GM18517 (cell line): Measurements from ENCODE around the gene MAST4.

ENCODE experiments used
- ATAC-seq: cut with Tn5 transposase; IDR thresholded peaks from one replicate; pipeline ENCODE4 v1.9.1; 2021; ENCODE audit warnings: mild to moderate bottlenecking, moderate library complexity; ENCODE audit not compliant: unreplicated experiment

Gene MAST4

DNA sequence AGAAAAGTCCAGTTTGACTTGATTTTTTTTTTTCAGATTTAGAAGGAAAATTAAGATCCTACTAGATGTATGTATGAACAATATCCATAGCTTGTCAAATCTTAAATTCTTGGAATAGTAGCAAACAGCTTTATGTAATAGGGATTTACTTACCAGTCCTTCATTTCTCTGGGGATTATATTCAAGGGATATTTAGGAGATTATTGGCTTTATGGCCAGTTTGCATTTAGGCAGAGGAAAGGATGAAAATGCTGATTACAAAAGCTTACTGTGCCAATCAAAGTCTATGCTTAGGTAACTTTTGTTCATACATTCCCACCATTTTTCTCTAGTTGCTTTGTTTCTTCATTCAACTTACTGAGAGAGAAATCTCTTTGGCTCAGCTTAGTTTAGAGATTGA is 47.9 kb downstream of the MAST4 start:
- no peak for ATAC-seq

DNA sequence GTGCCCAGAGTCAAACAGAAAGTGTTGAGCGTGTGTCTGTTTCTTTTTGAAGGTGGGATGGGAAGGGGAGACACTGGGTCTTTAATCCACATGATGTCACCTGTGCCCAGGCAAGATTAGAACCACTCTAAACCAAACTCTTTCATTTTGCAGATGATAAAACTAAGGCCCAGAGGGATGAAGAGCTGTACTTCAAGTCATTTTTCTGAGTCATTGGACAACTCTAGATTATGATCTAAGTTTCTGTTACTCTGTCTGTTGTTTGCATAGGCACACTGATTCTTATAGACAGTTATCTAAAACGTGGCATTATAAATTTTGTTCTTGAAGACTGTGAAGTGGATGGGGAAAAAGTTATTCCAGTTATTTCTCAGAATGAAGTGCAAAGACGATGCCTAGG is 48.8 kb downstream of the MAST4 start:
- ATAC-seq, result no peak

DNA sequence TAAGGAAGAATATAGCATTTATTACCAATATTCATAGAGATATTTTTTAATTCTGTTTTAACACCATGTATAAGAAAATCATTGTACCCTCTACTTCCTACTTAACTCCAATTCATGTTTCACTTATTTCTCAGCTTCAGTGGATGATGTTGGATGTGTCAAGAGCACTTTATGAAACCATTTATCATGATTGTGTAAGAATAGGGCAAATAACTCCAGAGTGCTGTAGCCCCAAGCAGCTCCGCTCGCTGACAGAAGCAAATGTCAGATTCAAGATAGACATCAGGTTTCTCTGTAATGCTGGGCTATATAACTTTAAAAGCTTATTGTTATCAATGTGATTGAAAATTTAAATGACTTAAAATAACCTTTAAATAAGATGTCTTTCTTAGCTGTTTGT is 50.4 kb downstream of the MAST4 start:
- no peak for ATAC-seq

DNA sequence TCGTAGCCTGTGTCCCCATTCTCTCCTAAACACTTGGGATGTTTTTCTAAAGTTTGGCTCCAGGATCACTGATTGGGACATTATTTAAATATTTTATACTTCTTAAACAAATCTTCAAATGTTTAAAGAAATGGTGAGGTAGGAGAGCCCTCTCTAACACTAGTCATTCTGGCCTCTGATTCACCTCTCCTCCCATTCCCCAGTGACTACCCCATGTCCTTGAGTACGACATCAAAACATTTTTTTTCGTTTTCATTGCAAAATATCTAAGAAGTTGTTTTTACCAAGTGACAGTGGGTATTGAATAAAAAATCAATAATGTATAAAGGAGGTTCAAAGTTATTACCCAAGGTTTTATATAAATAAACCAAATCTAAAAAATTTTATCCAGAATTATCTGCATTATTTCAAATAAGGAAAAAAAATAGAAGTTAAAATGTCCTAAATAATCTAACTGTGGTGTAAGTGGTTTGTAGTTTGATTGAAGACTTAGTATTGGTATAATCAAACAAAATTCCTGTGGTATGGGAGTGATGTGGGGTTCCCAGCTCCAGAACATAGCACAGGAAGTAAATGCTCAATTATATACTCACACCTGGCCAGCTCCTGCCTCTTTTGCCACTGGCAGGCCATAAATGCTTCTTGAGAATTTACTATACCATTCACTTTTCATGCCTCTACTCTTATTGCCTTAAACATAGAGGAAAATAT is 51.1 kb downstream of the MAST4 start:
- ATAC-seq, result no peak

DNA sequence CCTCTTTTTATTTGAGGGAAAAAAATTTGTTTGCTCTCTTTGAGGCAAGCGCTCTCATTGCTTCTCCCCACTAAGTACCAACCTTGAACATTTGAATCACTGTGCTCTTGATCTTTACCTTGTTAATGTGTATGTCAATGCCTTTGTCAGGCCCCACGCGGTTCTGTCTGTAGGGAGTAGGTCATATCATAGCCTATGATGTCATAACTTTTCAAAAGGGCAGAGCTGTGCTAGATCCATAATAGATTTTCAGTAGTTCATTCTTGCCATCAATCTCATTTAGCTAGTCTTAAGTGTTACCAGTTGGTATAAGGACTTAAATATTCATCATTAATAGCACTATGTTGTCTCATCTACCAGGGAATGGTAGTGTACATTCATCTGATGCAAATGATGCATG is 56.6 kb downstream of the MAST4 start:
- ATAC-seq, result no peak

DNA sequence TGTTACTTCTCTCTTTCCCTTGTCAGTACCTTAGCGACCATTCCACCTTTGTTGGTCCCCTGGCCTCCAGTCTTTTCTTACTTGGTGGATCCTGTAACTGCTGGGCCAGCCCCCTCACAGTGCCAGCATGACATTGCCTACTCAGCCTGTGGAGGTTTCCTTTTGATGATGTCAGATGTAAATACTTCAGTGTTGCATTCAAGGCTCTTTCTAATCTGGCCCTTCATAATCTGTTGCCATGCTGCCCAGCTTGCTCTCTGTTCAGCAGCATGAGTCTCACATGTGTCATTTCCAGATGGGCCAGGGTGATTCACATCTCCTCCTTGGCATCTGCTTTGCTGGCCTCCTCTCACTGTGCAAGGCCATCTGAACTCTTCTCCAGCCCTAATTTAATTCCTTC is 57.1 kb downstream of the MAST4 start:
- ATAC-seq, result no peak

DNA sequence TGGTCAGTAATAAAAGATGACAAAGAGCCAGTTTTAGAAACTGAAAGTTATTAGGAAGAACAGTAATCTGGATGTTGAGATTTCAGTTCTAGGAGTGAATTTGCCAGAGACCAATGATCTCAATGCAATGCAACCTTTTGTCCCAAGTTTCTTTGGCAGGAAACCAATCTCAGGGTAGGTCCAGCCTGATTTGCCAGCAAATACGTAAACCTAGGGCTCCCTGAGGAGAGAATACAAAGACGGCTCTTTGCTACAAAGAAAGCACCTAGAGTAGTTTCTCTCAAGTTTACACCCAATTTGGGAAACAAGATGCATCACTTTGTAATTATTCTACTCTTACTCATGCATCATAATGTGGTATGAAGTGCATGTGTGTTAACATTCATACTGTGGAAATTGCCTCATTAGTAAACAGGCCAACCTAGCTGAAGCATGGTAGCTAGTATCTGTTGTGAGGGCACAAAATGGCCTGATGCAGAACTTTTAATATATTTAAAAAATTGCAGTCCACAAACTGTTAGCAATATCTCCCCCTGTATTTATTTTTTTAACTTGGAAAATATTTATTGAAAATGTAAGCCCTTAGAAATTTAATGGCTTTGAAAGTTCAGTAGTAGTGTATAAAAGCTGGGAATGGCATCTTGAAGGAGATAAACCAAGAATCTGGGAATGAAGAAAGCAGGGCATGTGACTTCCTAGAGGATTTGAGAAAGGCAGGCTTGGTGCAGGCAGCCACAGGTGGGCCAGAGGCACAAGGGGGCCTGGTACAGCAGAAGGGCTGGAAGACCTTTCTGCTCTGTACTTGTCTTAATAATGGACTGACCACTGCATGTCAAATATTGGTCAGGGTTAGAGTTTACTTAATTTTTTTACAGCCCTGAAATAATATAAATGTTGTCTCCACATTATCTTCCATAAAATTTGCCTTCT is 59.5 kb downstream of the MAST4 start:
- no peak for ATAC-seq

DNA sequence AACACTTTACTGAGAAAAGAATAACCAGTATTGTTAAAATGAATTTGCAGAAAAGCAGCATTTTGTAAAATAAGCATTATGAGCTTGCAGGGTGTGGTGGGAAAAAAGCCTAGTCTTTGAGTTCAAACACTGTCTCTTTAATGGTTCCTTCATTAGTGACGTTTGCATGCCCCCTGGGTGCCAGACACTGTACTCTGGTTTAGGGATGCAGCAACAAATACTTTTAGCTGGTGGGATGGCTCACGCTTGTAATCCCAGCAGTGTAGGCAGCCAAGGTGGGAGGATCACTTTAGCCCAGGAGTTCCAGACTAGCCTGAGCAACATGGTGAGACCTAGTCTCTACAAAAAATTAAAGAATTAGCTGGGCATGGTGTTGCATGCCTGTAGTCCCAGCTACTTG is 62.3 kb downstream of the MAST4 start:
- no peak for ATAC-seq

DNA sequence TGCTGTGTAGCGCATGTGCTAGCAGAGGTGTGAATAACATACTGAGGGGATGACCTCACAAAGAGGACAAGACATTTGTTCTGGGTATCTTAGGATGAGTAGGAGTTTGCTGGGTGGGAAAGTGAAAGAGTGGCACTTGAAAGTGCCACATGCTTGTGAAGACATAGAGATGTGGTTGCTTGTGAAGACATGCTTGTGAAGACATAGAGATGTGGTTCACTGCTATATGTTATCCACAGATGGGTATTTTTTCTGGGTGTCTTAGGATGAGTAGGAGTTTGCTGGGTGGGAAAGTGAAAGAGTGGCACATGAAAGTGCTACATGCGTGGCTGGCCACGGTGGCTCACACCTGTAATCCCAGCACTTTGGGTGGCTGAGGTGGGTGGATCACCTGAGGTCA is 63.6 kb downstream of the MAST4 start:
- no peak for ATAC-seq

DNA sequence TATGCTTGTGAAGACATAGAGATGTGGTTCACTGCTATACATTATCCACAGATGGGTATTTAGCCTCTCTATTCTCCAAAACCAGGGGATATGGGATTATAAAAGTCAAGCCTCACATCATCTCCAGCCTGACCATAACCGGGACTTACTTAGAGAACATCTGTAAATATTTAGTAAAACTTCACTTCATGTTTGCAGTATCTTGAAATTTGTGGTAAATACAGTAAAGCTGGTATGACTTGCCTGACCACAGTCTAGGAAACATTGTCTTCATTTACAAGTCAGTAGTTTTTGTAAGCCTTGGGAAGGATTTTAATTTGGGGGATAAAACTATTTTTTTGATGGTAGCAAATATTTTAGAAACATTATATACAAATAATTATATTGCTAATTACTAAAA is 64.2 kb downstream of the MAST4 start:
- ATAC-seq, result no peak

DNA sequence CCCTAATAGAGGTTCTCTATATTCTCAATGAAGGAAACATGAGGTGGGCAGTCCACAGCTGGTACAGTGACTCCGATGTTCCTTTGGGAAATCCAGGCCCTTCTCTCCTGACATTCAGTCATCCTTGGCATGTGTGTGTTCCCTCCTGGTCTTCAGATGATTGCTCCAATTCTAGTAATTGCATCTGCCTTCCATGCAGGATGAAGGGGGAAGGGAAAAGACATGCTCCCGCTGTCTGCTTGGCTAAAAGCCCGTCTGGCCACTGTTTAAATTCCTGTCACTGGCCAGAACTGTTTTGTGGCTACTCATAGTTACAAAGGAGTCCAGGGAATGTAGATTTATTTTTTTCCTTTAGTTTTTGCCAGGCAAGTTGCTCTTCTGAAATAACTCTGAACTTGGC is 65.0 kb downstream of the MAST4 start:
- ATAC-seq, result no peak

DNA sequence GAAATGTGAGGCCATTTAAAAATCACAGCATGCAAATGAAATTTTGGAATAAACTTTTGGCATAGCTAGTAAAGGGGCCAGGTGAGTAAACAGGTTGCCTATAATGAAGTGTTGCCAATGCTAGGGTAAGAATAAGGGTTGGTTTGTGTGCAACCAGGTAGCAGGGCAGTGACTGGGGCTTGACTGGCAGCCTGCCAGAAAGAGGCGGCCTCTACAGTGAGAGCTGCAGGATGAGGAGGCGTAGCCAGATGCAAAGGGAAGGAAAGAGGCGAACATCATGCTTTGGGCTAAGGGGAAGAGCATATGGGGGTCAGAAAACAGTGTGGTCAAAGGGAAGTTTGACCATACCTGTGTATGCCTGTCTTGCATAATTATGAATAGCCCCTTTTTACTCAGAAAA is 70.6 kb downstream of the MAST4 start:
- no peak for ATAC-seq

DNA sequence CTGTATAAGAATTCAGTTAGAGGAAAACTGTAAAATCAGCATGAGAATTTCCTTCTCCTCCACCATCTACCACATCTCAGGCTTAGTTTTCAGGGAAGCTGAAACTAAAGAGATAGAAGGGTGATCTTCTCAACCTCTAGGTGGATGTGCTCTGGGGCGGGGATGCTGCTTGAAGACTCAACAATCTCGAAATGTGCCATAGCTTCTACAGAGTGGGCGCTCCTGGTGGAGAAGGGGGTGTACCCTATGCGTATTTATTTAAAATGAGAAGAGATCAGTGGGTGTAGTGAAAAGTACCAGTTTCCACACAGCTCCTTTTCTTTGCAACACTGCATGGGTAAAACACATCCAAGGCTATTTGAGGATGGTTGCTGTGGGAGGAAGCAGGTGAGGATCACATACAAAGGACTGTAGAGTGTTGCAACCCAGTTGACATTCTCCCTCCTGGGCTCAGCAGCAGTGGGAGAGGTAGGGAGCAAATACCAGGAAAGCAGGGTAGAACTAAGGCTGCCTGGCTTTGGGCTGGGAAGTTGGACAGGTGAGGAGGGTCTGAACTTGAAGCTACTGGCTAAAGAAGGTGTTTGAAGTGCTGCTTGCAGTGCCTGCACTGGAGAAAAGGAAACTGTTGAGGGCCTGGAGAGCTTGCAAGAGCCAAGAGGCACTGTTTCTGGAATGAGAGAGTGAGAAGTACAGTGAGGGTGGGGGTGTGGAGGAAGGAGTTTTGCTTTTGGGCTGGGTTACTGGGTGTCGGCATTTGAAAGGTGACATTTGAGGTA is 73.1 kb downstream of the MAST4 start:
- ATAC-seq, result no peak

DNA sequence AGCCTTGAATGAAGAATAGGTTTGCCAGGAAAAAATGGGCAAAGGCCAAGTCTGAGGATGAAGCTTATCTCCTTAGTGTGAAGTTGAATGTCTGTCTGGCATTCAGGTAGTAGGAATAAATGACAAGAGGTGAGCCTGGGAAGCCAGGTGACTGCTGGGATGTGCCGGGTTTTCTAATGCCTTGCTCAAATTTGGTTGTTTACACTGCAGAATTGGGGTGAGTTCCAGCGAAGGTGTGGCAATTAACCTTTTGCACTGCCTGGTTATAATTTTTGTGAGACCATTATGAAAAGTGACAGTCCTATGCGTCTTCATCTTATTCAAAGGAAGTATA is 73.6 kb downstream of the MAST4 start:
- ATAC-seq, result no peak

DNA sequence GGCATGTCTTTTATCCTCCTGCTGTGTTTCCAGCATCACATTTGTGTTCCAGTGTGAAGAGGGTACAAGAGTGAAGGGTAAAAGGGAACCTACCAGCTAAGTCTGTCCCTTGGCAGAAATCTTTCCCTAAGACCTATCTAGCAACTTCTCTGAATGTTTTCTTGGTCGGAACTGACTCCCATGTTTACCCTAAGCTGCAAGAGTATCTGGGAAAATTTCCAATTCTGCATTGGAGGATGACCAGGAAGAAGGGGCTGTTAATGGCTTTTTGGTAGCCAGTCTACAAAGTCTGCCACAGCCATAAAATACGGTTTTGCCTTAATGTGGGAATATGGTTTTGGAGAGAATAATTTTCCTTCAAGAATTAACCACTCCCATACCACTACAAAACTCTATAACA is 75.1 kb downstream of the MAST4 start:
- ATAC-seq, result no peak

DNA sequence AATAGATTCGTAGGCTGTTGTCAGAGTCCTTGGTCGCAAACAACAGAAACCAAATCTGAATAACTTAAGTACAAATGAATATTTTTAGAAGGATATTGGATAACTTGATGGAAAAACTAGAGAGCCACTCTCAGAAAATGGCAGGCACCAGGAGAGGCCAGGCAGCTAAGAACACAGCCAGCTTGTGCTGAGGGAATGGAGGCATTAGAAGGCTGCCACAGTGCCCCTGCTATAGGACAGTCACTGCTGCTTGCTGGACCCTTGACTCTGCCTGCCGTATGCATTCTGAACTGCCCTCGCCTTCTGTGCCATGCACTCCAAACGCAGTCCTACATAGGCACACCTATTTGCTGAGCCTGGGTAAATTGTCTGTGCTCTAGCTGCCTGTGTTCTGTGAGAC is 78.6 kb downstream of the MAST4 start:
- ATAC-seq, result no peak

DNA sequence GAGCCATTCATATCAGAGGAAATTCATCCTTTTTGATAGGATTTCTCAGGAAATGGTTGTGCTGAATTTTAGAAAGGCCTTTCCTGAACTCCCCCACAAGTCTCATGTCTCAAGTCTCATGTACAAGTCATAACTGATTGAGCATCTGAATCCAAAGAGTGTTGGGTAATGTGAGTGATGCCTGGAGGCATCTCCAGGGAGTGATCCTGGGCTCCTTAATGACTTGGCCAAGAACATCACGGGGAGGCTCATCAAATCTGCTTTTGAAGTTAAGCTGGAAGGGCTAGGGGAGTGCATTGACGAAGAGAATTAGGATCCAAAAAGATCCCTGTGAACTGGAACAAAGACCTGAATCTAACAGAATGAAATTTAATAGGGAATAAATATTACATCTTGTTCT is 79.2 kb downstream of the MAST4 start:
- ATAC-seq, result no peak

DNA sequence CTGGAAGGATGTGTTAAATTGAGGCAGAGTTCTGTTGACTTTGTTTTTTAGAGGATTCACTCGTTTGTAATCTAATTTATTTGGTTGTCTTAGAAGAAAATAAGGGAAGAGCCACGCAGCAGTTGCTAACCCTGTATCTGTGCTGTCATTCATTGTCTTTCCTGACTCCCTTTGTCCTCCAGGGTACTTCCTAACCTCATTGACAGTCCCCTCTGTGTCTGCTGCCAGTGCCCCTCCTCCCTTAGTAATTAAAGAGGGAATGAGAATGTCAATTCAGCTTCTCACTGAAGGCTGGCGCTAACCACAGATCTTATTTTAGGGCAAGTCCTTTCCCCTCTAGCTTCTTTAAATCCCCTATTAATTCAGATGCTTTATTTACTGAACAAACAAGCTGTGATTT is 84.0 kb downstream of the MAST4 start:
- ATAC-seq, result no peak

DNA sequence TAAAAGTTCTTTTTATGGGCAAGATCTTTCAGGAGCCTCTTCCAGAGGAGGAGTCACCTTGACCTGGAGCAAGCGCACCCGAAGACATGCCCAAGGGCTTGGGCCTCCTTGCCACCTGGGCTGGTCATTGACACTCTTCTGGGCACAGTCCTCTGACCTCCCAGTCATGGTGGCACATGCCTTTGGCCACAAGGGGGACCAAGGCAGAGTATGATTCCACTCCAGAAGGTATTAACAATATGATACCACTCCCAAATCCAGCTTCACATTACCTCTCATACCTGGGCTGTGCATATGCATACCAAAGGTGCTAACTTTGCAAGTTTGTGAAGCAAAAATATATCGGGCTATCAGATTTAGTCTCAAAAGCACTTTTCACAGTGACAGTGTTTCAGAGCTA is 84.6 kb downstream of the MAST4 start:
- no peak for ATAC-seq

DNA sequence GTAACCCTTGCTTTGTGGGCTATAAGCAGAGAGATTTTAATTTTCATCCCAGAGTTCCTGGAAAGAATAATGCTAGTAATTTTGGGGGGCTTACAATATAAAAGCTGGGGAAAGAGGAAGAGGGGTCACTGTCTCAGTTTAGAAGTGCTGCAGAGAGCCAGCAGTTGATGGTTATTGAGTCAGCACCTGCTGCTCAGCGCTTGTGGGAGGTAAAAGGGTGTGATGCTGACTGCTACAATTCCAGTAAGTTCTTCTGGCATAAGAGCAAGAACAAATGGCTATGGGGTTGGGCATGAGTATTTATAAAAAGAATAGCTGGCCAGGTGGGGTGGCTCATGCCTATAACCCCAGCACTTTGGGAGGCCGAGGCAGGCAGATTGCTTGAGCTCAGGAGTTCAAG is 88.5 kb downstream of the MAST4 start:
- ATAC-seq, result no peak

DNA sequence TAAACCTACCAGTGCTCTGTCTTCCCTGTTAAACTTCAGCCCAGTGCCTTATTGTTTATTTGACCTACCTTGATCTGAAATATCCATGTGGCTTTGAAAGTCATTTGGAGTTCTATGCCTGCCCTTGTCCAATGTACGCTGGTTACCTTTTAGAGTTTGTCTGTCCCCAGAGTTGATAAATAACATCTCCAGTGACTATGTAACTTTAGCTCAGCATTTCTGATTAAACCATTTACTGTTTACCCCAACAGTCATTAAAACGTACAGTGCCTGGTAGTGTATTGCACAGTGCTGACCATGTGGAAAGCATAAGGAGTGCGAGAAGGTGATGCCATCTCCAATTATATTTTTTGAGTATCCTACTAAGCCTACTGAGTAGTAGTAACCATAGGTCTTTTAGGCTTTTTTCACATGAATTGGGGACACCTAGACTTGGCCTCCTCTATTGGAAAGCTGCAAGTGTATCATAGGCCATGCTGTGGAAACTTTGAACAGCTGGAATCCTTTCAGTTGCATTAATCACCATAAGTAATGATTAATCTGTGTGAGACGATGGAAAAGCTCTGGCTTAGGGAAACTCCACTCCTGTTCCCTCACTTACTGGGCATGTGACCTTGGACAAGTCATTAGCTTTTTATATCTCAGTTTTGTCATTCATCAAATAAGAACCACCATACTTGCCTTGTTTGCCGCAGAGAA is 93.5 kb downstream of the MAST4 start:
- ATAC-seq, result no peak
